ENCODE results near the gene SLAMF6. TPM values are rescaled to one million over a fixed set of nuclear protein-coding genes. Genes with fewer than 3 reads are reported as not detected.
A peak's percentile ranks its signal among the peaks of the same experiment; 100 is the strongest.
"Not testable (repeated sequence)": the region's sequence is repeated elsewhere in the genome, so short reads cannot be mapped to it uniquely, and the experiment has no call there.

Gene SLAMF6
- total and polyA plus RNA-seq, 4 experiments from 2014 or later: 56.4 to 105 (median 78.0) TPM

- DNase-seq: no peak
- peak overlapping the region; percentile 84 to 98 (median 95) for H3K27ac Mint-ChIP-seq
- Histone ChIP-seq H3K4me1 (ENCODE audit: insufficient read depth, low read length) (peaks cover 72% of the 10 kb centered on the region), H3K9me3 (ENCODE audit: control insufficient read depth in 1 of 2, low read length in 2 of 2) (no peaks in the 10 kb centered on the region), H3K36me3 (ENCODE audit: insufficient read depth, low read length) (no peaks in the 10 kb centered on the region), H3K27me3 (ENCODE audit: insufficient read depth, low read length) (no peaks in the 10 kb centered on the region), H3K27ac (ENCODE audit: low read depth, low read length) (peak overlapping the region; percentile 60), H3K4me3 (ENCODE audit: low read length in 2 of 2) (peak overlapping the region; percentile 69 to 71)
- intact Hi-C loops (cut with micrococcal nuclease): loop anchor here (10.0 kb wide), 1 partner anchor 176 kb away; the partner anchor contains the start of genes COPA and NCSTN
- POLR2A ChIA-PET (ENCODE audit: partially characterized antibody): interaction anchor here (0.9 to 4.3 kb wide), 10 partner anchors 9 to 91 kb away, joined by 3 to 46 read pairs (median 8); partner anchors contain the start of gene CD84
- CTCF ChIA-PET (ENCODE audit: partially characterized antibody): interaction anchor here (1.0 to 2.0 kb wide), 3 partner anchors 9 to 92 kb away, joined by 3 to 6 read pairs (median 3); no protein-coding TSS in a partner anchor
- H3K9me3 Mint-ChIP-seq: peaks cover 0 to 12% (median 7%) of the 10 kb centered on the region in 8 donors
- H3K27me3 Mint-ChIP-seq: no peaks in the 10 kb centered on the region
- H3K4me1 Mint-ChIP-seq: peaks cover 73 to 94% (median 79%) of the 10 kb centered on the region in 4 donors
- peak overlapping the region; percentile 91 to 98 (median 95) for H3K4me3 Mint-ChIP-seq
- H3K36me3 Mint-ChIP-seq: peaks cover 22 to 29% of the 10 kb centered on the region in 2 donors
Measured at GRCh38 chr1:160520582-160520981, 2.5 kb downstream of the SLAMF6 start.

DNA sequence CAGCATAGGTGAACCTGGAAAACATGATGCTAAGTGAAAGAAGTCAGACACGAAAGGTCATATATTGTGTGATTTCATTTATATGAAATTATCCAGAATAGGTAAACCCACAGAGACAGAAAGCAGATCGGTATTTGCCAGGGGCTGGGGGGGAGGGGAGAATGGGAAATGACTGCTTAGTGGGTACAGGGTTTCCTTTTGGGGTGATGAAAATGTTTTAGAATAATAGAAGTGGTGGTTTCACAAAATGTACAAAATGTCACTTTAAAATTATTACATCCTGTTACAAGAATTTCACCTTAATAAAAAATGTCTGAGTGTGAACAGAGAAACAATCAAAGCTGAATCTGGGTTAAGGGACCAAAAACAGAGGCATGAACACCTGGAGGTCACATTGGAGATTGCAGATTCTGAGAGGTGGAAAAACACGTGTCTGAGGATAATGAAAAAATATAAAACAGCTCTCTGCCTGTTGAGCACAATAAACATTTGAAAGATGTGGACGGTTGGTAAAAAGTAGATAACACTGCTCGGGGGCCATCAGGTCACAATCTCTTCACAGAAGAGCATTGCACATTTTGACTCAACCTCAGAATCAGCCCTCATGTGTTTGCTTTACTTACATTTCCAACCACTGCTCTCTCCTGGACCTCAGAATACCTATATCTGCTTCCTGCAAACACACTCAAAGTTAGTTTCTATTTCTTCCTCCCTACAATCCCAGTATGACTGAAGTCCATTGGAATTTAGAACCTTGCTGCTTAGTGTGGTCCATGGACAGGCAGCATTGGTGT lies 3.2 kb downstream of the SLAMF6 start:
- Mint-ChIP-seq H3K9me3 (peaks cover 0 to 5% (median under 1%) of the 10 kb centered on the region in 8 donors), H3K4me1 (peaks cover 78 to 97% (median 81%) of the 10 kb centered on the region in 4 donors), H3K27me3 (no peaks in the 10 kb centered on the region), H3K36me3 (peaks cover 21 to 25% of the 10 kb centered on the region in 2 donors), H3K4me3 (peak overlapping the region; percentile 91 to 98 (median 95)), H3K27ac (peak overlapping the region; percentile 84 to 98 (median 95))
- Histone ChIP-seq H3K27me3 (ENCODE audit: insufficient read depth, low read length) (no peaks in the 10 kb centered on the region), H3K4me1 (ENCODE audit: insufficient read depth, low read length) (peaks cover 80% of the 10 kb centered on the region), H3K4me3 (ENCODE audit: low read length in 2 of 2) (peak overlapping the region; percentile 69 to 71), H3K9me3 (ENCODE audit: control insufficient read depth in 1 of 2, low read length in 2 of 2) (no peaks in the 10 kb centered on the region), H3K27ac (ENCODE audit: low read depth, low read length) (peak overlapping the region; percentile 60), H3K36me3 (ENCODE audit: insufficient read depth, low read length) (no peaks in the 10 kb centered on the region)
- POLR2A ChIA-PET (ENCODE audit: partially characterized antibody): interaction anchor here (0.7 to 1.7 kb wide), 15 partner anchors 10 to 127 kb away, joined by 3 to 18 read pairs (median 3); partner anchors contain the start of gene SLAMF1
- intact Hi-C loops (cut with micrococcal nuclease): loop anchor here (1.0 to 10.0 kb wide), 2 partner anchors 91 to 175 kb away; partner anchors contain the start of genes COPA and NCSTN
- CTCF ChIA-PET (ENCODE audit: partially characterized antibody): interaction anchor here (0.6 to 1.0 kb wide), 4 partner anchors 9 to 62 kb away, joined by 3 read pairs; no protein-coding TSS in a partner anchor
- peak; percentile 49 to 62 (median 56) for DNase-seq

- DNase-seq; H3K4me3 ChIP-seq (ENCODE audit: low read length in 2 of 2); H3K27me3 Mint-ChIP-seq; H3K27ac ChIP-seq (ENCODE audit: low read depth, low read length); intact Hi-C loops (cut with micrococcal nuclease); CTCF ChIA-PET (ENCODE audit: partially characterized antibody); H3K9me3 ChIP-seq (ENCODE audit: control insufficient read depth in 1 of 2, low read length in 2 of 2); H3K27me3 ChIP-seq (ENCODE audit: insufficient read depth, low read length); H3K36me3 ChIP-seq (ENCODE audit: insufficient read depth, low read length): not testable (repeated sequence)
- H3K36me3 Mint-ChIP-seq: peaks cover 41 to 43% of the 10 kb centered on the region in 2 donors
- H3K4me1 ChIP-seq (ENCODE audit: insufficient read depth, low read length): peaks cover 97% of the 10 kb centered on the region
- peaks cover 83 to 100% (median 90%) of the 10 kb centered on the region in 4 donors for H3K4me1 Mint-ChIP-seq
- POLR2A ChIA-PET (ENCODE audit: partially characterized antibody): interaction anchor here (1.1 to 1.5 kb wide), 2 partner anchors 20 to 60 kb away, joined by 4 read pairs; no protein-coding TSS in a partner anchor
- peak overlapping the region in 7 of 8 donors; percentile 25 to 94 (median 66) for H3K4me3 Mint-ChIP-seq
- peaks cover 0 to 16% (median 7%) of the 10 kb centered on the region in 8 donors for H3K9me3 Mint-ChIP-seq
- H3K27ac Mint-ChIP-seq: peak overlapping the region in 4 of 7 donors; percentile 10 to 71 (median 44)
Measured at GRCh38 chr1:160517519-160517918, 5.5 kb downstream of the SLAMF6 start.

- peaks cover 2 to 21% (median 10%) of the 10 kb centered on the region in 8 donors for H3K9me3 Mint-ChIP-seq
- Histone ChIP-seq H3K36me3 (ENCODE audit: insufficient read depth, low read length) (peaks cover 16% of the 10 kb centered on the region), H3K4me1 (ENCODE audit: insufficient read depth, low read length) (peaks cover 82% of the 10 kb centered on the region)
- ChIA-PET CTCF (ENCODE audit: partially characterized antibody) (interaction anchor here (1.5 to 2.3 kb wide), 2 partner anchors 28 to 88 kb away, joined by 4 to 7 read pairs; no protein-coding TSS in a partner anchor), POLR2A (ENCODE audit: partially characterized antibody) (interaction anchor here (1.1 to 2.0 kb wide), 4 partner anchors 11 to 62 kb away, joined by 3 to 5 read pairs (median 5); no protein-coding TSS in a partner anchor)
- H3K4me3 ChIP-seq (ENCODE audit: low read length in 2 of 2); H3K27me3 ChIP-seq (ENCODE audit: insufficient read depth, low read length); H3K27ac ChIP-seq (ENCODE audit: low read depth, low read length); DNase-seq; intact Hi-C loops (cut with micrococcal nuclease); H3K9me3 ChIP-seq (ENCODE audit: control insufficient read depth in 1 of 2, low read length in 2 of 2); H3K27me3 Mint-ChIP-seq: not testable (repeated sequence)
- H3K4me1 Mint-ChIP-seq: peaks cover 79 to 96% (median 85%) of the 10 kb centered on the region in 4 donors
- H3K27ac Mint-ChIP-seq: peak overlapping the region; percentile 5 to 87 (median 46)
- H3K36me3 Mint-ChIP-seq: peaks cover 54 to 57% of the 10 kb centered on the region in 2 donors
- H3K4me3 Mint-ChIP-seq: peak overlapping the region; percentile 47 to 79 (median 77)
Measured at GRCh38 chr1:160515908-160516307, 7.1 kb downstream of the SLAMF6 start.

DNA sequence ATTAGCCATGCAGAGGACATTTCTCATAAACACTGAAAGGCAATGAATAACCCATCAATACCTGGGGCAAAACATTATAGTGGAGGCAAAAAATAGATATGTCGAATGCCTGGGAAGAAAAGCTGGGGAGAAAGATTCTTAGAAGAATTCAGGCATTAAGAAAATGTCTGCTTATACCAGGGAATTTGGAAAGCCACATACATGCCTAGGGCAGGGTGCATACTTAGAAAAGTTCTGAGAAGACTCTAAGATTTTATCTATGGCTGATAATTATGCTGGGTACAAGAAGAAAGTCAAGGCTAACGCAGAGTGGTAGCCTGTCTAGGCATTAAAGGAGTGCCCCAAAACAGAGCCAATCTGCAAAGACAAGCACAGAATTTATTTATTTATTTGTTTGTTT lies 18.4 kb downstream of the SLAMF6 start:
- intact Hi-C loops (cut with micrococcal nuclease): loop anchor here (5.0 kb wide), 1 partner anchor 38 kb away; no protein-coding TSS in a partner anchor
- no peaks in the 10 kb centered on the region for H3K36me3 ChIP-seq (ENCODE audit: insufficient read depth, low read length)
- peaks cover 37 to 65% (median 50%) of the 10 kb centered on the region in 4 donors for H3K4me1 Mint-ChIP-seq
- H3K4me3 ChIP-seq (ENCODE audit: low read length in 2 of 2): no peak overlapping the region
- H3K36me3 Mint-ChIP-seq: peaks cover 75 to 82% of the 10 kb centered on the region in 2 donors
- H3K27ac Mint-ChIP-seq: peak overlapping the region in 3 of 7 donors; percentile 15 to 36 (median 35)
- H3K9me3 ChIP-seq (ENCODE audit: control insufficient read depth in 1 of 2, low read length in 2 of 2): peaks cover 0 to 8% of the 10 kb centered on the region in 2 donors
- DNase-seq: no peak
- ChIA-PET CTCF (ENCODE audit: partially characterized antibody) (interaction anchor here (1.2 to 1.4 kb wide), 2 partner anchors 18 to 40 kb away, joined by 3 read pairs; partner anchors contain the start of gene SLAMF6), POLR2A (ENCODE audit: partially characterized antibody) (interaction anchor here (1.3 to 1.4 kb wide), 2 partner anchors 11 to 21 kb away, joined by 4 to 5 read pairs; no protein-coding TSS in a partner anchor)
- peaks cover 2 to 51% (median 41%) of the 10 kb centered on the region in 8 donors for H3K9me3 Mint-ChIP-seq
- no peaks in the 10 kb centered on the region for H3K27me3 Mint-ChIP-seq
- H3K4me3 Mint-ChIP-seq: peak overlapping the region in 3 of 8 donors; percentile 25 to 66 (median 48)
- no peaks in the 10 kb centered on the region for H3K27me3 ChIP-seq (ENCODE audit: insufficient read depth, low read length)
- H3K27ac ChIP-seq (ENCODE audit: low read depth, low read length): no peak overlapping the region
- H3K4me1 ChIP-seq (ENCODE audit: insufficient read depth, low read length): peaks cover 43% of the 10 kb centered on the region

GRCh38 chr1:160503087-160503486 lies 20.0 kb downstream of the SLAMF6 start:
- Mint-ChIP-seq H3K27ac (peak overlapping the region in 5 of 7 donors; percentile 18 to 89 (median 55)), H3K9me3 (peaks cover 0 to 40% (median 32%) of the 10 kb centered on the region in 8 donors), H3K36me3 (peaks cover 74 to 83% of the 10 kb centered on the region in 2 donors), H3K4me1 (peaks cover 39 to 76% (median 58%) of the 10 kb centered on the region in 4 donors), H3K4me3 (peak overlapping the region in 2 of 8 donors; percentile 7 to 23), H3K27me3 (no peaks in the 10 kb centered on the region)
- Histone ChIP-seq H3K27ac (ENCODE audit: low read depth, low read length) (no peak overlapping the region), H3K9me3 (ENCODE audit: control insufficient read depth in 1 of 2, low read length in 2 of 2) (peaks cover 0 to 8% of the 10 kb centered on the region in 2 donors), H3K4me1 (ENCODE audit: insufficient read depth, low read length) (peaks cover 43% of the 10 kb centered on the region), H3K27me3 (ENCODE audit: insufficient read depth, low read length) (no peaks in the 10 kb centered on the region), H3K4me3 (ENCODE audit: low read length in 2 of 2) (no peak overlapping the region), H3K36me3 (ENCODE audit: insufficient read depth, low read length) (no peaks in the 10 kb centered on the region)
- ChIA-PET CTCF (ENCODE audit: partially characterized antibody) (interaction anchor here (1.2 kb wide), 2 partner anchors 37 to 41 kb away, joined by 3 read pairs; no protein-coding TSS in a partner anchor), POLR2A (ENCODE audit: partially characterized antibody) (no interaction called here)
- intact Hi-C loops (cut with micrococcal nuclease): loop anchor here (5.0 kb wide), 1 partner anchor 39 kb away; no protein-coding TSS in a partner anchor
- DNase-seq: no peak
